NCI-H2171 (cell line): ENCODE results near the gene AHNAK2.
"Not testable (repeated sequence)": the region's sequence is repeated elsewhere in the genome, so short reads cannot be mapped to it uniquely, and the experiment has no call there.

Experiments
- DNase-seq: peaks from one replicate; lab custom pipeline; 2025; lab: John Stamatoyannopoulos, UW

Gene AHNAK2

DNA sequence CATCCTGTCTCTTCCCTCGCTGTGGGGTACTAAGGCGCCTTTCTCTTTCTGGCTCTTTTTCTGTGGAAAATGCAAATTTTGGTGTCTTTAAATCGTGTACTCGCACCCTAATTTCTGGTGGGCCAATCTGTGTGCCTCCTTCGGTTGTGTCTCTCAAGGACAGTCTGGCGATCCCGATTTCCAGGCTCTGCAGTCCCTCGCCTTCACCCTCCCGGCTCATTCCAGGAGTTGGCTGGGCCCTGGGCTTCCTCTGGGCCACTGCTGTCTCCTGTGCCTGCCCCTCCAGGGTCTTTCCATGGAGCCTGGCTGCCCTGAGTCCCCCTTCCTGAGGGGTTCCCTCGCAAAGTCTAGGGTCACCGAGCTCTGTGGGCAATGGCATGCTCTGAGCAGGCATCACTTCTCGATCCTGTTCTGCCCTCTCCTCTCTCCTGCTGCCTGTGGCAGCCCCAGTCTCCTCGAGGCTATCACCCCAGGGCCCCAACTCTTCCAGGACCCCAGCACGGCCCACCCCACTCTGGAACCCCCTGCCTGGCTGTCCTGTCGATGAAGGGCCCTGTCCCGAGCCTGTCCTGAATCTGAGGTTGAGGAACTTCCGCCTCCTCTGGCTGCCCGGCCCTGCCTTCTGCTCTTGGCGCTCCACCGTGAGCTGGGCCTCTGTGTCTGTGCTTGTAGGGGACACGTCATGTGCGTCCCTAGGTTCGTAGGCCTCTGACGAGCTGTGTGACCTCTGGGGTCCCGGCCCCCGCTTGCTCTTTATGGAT is 24.1 kb downstream of the AHNAK2 start:
- no peak for DNase-seq

DNA sequence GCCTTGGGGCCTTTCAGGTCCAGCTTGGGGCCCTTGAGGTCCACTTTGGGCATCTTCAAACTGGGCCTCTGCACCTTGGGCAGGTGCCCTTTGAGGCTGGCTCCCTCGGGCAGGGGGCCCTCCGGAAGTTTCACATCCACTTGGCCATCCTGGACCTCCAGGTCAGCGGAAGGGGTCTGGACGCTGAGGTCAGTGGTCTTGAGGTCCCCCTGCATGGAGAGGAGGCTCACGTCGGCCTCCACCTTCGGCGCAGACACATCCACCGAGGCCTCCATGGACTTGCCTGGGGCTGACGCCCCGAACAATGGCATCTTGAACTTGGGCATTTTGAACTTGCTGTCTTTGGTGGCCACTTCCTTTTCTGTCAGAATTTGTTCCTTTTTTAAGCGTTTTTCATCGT is 25.1 kb downstream of the AHNAK2 start:
- DNase-seq: no peak

DNA sequence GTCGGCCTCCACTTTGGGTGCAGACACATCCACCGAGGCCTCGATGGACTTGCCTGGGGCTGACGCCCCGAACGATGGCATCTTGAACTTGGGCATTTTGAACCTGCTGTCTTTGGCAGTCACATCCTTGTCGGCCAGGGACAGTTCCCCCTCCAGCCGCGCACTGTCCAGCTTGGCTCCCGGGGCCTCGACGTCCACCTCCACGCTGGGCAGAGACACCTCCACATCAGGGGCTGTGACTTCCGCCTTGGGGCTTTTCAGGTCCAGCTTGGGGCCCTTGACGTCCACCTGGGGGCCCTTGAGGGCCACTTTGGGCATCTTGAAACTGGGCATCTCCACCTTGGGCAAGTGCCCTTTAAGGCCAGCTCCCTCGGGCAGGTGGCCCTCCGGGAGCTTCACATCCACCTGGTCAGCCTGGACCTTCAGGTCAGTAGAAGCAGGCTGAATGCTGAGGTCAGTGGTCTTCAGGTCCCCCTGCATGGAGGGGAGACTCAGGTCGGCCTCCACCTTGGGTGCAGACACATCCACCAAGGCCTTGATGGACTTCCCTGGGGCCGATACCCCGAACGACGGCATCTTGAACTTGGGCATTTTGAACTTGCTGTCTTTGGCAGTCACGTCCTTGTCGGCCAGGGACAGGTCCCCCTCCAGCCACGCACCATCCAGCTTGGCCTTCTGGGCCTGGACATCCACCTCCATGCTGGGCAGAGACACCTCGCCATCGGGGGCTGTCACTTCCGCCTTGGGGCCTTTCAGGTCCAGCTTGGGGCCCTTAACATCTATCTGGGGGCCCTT is 26.1 kb downstream of the AHNAK2 start:
- DNase-seq: not testable (repeated sequence)

DNA sequence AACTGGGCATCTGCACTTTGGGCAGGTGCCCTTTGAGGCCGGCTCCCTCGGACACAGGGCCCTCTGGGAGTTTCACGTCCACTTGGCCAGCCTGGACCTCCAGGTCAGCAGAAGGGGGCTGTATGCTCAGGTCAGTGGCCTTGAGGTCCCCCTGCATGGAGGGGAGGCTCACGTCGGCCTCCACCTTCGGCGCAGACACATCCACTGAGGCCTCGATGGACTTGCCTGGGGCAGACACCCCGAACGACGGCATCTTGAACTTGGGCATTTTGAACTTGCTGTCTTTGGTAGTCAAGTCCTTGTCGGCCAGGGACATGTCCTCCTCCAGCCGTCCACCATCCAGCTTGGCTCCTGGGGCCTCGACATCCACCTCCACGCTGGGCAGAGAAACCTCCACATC is 27.5 kb downstream of the AHNAK2 start:
- not testable (repeated sequence) for DNase-seq

DNA sequence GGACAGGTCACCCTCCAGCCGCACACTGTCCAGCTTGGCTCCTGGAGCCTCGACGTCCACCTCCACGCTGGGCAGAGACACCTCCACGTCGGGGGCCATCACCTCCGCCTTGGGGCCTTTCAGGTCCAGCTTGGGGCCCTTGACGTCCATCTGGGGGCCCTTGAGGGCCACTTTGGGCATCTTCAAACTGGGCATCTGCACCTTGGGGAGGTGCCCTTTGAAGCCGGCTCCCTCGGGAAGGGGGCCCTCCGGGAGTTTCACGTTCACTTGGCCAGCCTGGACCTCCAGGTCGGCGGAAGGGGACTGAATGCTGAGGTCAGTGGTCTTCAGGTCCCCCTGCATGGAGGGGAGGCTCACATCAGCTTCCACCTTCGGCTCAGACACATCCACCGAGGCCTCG is 28.2 kb downstream of the AHNAK2 start:
- DNase-seq: no peak

DNA sequence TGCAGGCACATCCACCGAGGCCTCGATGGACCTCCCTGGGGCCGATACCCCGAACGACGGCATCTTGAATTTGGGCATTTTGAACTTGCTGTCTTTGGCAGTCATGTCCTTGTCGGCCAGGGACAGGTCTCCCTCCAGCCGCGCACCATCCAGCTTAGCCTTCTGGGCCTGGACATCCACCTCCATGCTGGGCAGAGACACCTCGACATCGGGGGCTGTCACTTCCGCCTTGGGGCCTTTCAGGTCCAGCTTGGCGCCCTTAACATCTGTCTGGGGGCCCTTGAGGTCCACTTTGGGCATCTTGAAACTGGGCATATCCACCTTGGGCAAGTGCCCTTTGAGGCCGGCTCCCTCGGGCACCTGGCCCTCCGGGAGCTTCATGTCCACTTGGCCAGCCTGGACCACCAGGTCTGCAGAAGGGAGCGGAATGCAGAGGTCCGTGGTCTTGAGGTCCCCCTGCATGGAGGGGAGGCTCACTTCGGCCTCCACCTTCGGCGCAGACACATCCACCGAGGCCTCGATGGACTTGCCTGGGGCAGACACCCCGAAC is 28.7 kb downstream of the AHNAK2 start:
- not testable (repeated sequence) for DNase-seq

DNA sequence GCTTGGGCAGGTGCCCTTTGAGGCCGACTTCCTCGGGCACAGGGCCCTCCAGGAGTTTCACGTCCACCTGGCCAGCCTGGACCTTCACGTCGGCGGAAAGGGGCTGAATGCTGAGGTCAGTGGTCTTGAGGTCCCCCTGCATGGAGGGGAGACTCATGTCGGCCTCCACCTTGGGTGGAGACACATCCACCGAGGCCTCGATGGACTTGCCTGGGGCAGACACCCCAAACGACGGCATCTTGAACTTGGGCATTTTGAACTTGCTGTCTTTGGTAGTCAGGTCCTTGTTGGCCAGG is 29.5 kb downstream of the AHNAK2 start:
- no peak for DNase-seq

DNA sequence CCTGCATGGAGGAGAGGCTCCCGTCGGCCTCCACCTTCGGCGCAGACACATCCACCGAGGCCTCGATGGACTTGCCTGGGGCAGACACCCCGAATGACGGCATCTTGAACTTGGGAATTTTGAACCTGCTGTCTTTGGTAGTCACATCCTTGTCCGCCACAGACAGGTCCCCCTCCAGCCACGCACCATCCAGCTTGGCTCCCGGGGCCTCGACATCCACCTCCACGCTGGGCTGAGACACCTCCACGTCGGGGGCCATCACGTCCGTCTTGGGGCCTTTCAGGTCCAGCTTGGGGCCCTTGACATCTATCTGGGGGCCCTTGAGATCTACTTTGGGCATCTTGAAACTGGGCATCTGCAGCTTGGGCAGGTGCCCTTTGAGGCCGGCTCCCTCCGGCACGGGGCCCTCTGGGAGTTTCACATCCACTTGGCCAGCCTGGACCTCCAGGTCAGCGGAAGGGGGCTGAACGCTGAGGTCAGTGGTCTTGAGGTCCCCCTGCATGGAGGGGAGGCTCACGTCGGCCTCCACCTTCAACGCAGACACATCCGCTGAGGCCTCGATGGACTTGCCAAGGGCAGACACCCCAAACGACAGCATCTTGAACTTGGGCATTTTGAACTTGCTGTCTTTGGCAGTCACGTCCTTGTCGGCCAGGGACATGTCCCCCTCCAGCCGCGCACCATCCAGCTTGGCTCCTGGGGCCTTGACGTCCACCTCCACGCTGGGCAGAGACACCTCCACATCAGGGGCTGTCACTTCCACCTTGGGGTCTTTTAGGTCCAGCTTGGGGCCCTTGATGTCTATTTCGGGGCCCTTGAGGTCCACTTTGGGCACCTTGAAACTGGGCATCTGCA is 30.1 kb downstream of the AHNAK2 start:
- DNase-seq: not testable (repeated sequence)

DNA sequence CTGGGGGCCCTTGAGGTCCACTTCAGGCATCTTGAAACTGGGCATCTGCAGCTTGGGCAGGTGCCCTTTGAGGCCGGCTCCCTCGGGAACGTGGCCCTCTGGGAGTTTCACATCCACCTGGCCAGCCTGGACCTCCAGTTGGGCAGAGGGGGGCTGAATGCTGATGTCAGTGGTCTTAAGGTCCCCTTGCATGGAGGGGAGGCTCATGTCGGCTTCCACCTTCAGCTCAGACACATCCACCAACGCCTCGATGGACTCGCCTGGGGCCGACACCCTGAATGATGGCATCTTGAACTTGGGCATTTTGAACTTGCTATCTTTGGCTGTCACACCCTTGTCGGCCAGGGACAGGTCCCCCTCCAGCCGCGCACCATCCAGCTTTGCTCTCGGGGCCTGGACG is 31.0 kb downstream of the AHNAK2 start:
- not testable (repeated sequence) for DNase-seq

DNA sequence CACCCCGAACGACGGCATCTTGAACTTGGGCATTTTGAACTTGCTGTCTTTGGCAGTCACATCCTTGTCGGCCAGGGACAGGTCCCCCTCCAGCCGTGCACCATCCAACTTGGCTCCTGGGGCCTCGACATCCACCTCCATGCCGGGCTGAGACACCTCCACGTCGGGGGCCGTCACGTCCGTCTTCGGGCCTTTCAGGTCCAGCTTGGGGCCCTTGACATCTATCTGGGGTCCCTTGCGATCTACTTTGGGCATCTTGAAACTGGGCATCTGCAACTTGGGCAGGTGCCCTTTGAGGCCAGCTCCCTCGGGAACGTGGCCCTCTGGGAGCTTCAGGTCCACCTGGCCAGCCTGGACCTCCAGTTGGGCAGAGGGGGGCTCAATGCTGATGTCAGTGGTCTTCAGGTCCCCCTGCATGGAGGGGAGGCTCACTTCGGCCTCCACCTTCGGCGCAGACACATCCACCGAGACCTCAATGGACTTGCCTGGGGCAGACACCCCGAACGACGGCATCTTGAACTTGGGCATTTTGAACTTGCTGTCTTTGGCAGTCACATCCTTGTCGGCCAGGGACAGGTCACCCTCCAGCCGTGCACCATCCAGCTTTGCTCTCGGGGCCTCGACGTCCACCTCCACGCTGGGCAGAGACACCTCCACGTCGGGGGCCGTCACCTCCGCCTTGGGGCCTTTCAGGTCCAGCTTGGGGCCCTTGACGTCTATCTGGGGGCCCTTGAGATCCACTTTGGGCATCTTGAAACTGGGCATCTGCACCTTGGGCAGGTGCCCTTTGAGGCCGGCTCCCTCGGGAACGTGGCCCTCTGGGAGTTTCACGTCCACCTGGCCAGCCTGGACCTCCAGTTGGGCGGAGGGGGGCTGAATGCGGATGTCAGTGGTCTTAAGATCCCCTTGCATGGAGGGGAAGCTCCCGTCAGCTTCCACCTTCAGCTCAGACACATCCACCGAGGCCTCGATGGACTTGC is 31.9 kb downstream of the AHNAK2 start:
- not testable (repeated sequence) for DNase-seq

DNA sequence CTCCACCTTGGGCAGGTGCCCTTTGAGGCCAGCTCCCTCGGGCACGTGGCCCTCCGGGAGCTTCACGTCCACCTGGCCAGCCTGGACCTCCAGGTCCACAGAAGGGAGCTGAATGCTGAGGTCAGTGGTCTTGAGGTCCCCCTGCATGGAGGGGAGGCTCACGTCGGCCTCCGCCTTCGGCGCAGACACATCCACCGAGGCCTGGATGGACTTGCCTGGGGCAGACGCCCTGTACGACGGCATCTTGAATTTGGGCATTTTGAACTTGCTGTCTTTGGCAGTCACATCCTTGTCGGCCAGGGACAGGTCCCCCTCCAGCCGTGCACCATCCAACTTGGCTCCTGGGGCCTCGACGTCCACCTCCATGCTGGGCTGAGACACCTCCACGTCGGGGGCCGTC is 32.9 kb downstream of the AHNAK2 start:
- not testable (repeated sequence) for DNase-seq

DNA sequence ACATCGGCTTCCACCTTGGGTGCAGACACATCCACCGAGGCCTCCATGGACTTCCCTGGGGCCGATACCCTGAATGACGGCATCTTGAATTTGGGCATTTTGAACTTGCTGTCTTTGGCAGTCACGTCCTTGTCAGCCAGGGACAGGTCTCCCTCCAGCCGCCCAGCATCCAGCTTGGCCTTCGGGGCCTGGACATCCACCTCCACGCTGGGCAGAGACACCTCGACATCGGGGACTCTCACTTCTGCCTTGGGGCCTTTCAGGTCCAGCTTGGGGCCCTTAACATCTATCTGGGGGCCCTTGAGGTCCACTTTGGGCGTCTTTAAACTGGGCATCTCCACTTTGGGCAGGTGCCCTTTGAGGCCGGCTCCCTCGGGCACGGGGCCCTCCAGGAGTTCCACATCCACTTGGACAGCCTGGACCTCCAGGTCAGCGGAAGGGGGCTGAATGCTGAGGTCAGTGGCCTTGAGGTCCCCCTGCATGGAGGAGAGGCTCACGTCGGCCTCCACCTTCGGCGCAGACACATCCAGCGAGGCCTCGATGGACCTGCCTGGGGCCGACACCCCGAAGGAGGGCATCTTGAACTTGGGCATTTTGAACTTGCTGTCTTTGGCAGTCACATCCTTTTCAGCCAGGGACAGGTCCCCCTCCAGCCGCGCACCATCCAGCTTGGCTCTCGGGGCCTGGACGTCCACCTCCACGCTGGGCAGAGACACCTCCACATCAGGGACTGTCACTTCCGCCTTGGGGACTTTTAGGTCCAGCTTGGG is 33.6 kb downstream of the AHNAK2 start:
- DNase-seq: not testable (repeated sequence)

DNA sequence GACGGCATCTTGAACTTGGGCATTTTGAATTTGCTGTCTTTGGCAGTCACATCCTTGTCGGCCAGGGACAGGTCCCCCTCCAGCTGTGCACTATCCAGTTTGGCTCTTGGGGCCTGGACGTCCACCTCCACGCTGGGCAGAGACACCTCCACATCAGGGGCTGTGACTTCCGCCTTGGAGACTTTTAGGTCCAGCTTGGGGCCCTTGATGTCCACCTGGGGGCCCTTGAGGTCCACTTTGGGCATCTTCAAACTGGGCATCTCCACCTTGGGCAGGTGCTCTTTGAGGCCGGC is 34.2 kb downstream of the AHNAK2 start:
- not testable (repeated sequence) for DNase-seq

DNA sequence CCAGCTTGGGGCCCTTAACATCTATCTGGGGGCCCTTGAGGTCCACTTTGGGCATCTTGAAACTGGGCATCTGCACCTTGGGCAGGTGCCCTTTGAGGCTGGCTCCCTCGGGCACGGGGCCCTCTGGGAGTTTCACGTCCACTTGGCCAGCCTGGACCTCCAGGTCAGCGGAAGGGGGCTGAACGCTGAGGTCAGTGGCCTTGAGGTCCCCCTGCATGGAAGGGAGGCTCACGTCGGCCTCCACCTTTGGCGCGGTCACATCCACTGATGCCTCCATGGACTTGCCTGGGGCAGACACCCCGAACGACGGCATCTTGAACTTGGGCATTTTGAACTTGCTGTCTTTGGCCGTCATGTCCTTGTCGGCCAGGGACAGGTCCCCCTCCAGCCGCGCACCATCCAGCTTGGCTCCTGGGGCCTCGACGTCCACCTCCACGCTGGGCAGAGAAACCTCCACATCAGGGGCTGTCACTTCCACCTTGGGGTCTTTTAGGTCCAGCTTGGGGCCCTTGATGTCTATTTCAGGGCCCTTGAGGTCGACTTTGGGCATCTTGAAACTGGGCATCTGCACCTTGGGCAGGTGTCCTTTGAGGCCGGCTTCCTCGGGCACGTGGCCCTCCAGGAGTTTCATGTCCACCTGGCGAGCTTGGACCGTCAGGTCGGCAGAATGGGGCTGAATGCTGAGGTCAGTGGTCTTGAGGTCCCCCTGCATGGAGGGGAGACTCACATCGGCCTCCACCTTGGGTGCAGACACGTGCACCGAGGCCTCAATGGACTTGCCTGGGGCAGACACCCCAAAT is 34.8 kb downstream of the AHNAK2 start:
- DNase-seq: not testable (repeated sequence)

DNA sequence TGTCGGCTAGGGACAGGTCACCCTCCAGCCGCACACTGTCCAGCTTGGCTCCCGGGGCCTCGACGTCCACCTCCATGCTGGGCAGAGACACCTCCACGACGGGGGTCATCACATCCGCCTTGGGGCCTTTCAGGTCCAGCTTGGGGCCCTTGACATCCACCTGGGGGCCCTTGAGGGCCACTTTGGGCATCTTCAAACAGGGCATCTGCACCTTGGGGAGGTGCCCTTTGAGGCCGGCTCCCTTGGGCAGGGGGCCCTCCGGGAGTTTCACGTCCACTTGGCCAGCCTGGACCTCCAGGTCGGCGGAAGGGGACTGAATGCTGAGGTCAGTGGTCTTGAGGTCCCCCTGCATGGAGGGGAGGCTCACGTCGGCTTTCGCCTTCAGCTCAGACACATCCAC is 35.6 kb downstream of the AHNAK2 start:
- DNase-seq: no peak

DNA sequence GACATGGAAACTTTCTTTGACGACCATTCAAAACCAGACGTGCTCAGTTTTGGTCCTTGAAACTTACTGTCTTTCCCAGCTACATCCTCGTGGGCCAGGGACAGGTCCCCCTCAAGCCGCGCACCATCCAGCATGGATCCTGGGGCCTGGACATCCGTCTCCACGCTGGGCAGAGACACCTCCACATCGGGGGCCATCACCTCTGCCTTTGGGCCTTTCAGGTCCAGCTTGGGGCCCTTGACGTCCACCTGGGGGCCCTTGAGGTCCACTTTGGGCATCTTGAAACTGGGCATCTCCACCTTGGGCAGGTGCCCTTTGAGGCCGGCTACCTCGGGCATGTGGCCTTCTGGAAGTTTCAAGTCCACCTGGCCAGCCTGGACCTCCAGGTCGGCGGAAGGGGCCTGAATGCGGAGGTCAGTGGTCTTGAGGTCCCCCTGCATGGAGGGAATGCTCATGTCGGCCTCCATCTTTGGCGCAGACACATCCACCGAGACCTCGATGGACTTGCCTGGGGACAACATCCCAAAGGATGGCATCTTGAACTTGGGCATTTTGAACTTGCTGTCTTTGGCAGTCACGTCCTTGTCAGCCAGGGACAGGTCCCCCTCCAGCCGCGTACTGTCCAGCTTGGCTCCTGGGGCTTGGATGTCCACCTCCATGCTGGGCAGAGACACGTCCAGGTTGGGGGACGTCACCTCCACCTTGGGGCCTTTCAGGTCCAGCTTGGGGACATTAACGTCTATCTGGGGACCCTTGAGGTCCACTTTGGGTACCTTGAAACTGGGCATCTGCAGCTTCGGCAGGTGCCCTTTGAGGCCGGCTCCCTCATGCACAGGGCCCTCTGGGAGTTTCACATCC is 36.4 kb downstream of the AHNAK2 start:
- no peak for DNase-seq

DNA sequence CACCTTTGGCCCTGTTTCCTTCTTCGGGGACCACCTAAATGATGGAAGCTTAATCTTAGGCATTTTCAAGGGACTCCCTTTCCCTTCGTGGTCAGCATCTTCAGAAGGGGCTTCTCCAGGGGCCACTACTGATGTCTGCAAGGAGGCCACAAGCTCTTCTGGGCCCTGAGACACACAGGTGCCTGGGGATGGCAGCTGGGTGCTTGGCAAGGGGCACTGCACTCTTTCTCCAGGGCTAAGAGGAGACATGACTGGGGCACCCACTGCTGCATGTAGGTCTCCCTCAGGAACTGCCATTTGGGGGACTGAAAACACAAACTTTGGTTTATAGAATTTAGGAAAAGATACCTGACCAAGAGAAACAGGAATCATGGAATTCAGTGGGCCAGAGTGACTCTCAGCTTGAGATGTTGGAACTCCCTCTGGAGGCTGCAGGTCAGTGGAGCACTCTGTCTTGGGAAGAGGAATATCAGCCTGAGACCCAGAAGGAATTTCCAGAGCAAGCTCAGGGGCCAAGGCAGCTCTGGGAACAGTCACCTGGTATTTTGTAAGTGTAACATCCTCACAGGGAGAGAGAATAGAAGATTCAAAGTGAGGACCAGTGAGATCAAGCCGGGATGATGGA is 37.5 kb downstream of the AHNAK2 start:
- DNase-seq: no peak

DNA sequence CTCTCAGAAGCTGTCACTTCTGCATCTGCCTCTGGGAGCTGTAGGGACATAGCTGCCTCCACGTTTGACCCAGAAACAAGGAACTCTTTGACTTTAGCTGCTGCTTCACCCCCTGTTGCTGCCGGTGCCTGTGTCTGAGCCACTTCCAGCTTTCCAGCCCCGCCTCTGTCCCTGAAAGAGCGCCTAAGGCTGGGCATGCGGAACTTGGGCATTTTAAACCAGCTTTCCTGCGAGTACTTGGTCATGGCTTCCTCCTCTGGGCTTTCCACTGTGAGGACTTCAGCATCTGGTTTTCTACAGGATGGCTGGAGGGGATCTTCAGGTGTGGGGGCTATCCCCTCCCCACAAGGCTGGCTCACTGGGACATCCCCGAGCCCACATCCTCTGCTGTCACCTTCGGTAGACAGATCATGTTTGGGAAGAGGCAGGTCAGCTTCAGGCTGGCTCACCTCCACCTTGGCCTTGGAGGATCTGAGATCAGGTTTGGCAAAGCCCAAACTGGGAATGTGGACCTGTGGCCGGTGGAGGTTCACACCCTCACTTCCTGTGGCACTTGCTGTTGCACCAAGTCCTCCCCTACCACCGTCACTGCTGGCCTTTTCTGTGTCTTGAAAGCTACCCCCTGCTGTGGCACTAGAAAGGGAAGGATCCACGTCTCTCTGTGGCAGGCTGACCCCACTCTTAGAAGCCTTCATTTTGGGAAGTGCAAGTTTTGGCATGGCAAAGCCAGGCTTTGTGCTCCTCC is 38.3 kb downstream of the AHNAK2 start:
- no peak for DNase-seq
